Sciatic nerve (tissue), 2 donors: Measurements from ENCODE around the gene NECTIN2. TPM values are rescaled to one million over a fixed set of nuclear protein-coding genes. Genes with fewer than 3 reads are reported as not detected.

ENCODE experiments used
- ATAC-seq: fragments of 200-7000 bp; cut with Tn5 transposase; one replicate; pipeline ENCODE4 v1.9.1; 2020; ENCODE audit warnings: mild to moderate bottlenecking, moderate library complexity
- DNase-seq: peaks from one replicate; pipeline ENCODE4 v3.0.0-alpha.2; 2020; ENCODE audit warnings: low spot score
- intact Hi-C: fragments of 100-400 bp; cut with DNase I; formaldehyde crosslinking; loops from one replicate; pipeline ENCODE4 v1.14.2; 2022
- total RNA-seq: library from RNA; stranded (reverse); fragmentation: NEBNext Ultra II Directional; extraction: Animal tissue kit (Norgen Biotek cat#: 25700); gene quantifications from one replicate; pipeline ENCODE4 v1.2.1, GENCODE V29; 2021
- donor health status: DM: no; HTN: no; CAD: no.
- donor health status: DM: no; HTN: no; CAD: no.

The NECTIN2 gene
- 115 TPM for total RNA-seq

- intact Hi-C loops: no loop called here
- DNase-seq (peak; percentile 100), ATAC-seq (peak; percentile 90)
Measured at GRCh38 chr19:44845612-44846454, at the start of gene NECTIN2. NECTIN2 (plus strand) TSS chr19:44846297; CDS start chr19:44846526, 229 bp downstream.

GRCh38 chr19:44796701-44797115, 49.4 kb upstream of the NECTIN2 start:
- no peak for DNase-seq
- no peak for ATAC-seq
- intact Hi-C loops: no loop called here

- intact Hi-C loops: loop anchor here (5.0 kb wide), 1 partner anchor 43 kb away; no protein-coding TSS in a partner anchor
- ATAC-seq (peak; percentile 51), DNase-seq (no peak)
Measured at GRCh38 chr19:44799627-44800346, 46.3 kb upstream of the NECTIN2 start.

GRCh38 chr19:44800461-44800860, 45.6 kb upstream of the NECTIN2 start:
- ATAC-seq (peak; percentile 97), DNase-seq (peak; percentile 93)
- intact Hi-C loops: loop anchor here (5.0 kb wide), 1 partner anchor 42 kb away; no protein-coding TSS in a partner anchor

- no peak for ATAC-seq
- intact Hi-C loops: loop anchor here (5.0 kb wide), 1 partner anchor 39 kb away; no protein-coding TSS in a partner anchor
- DNase-seq: no peak
Measured at GRCh38 chr19:44803442-44804428, 42.4 kb upstream of the NECTIN2 start.

GRCh38 chr19:44806291-44806690, 39.8 kb upstream of the NECTIN2 start:
- ATAC-seq (no peak), DNase-seq (no peak)
- intact Hi-C loops: no loop called here

- DNase-seq (no peak), ATAC-seq (no peak)
- intact Hi-C loops: no loop called here
Measured at GRCh38 chr19:44807162-44807561, 38.9 kb upstream of the NECTIN2 start.

- ATAC-seq: peak; percentile 61
- intact Hi-C loops: no loop called here
Measured at GRCh38 chr19:44807652-44808462, 38.2 kb upstream of the NECTIN2 start.

GRCh38 chr19:44808463-44809371, 37.4 kb upstream of the NECTIN2 start, which contains the start of gene BCAM:
BCAM (plus strand) TSS chr19:44809103; CDS start chr19:44809125, 22 bp downstream.
- intact Hi-C loops: no loop called here
- DNase-seq (peak; percentile 91), ATAC-seq (peak; percentile 96)

More at GRCh38 chr19:44807652-44808462, 38.2 kb upstream of the NECTIN2 start:
- no peak for DNase-seq

GRCh38 chr19:44809577-44810233, 36.4 kb upstream of the NECTIN2 start:
- intact Hi-C loops: no loop called here
- ATAC-seq: no peak
- DNase-seq: no peak

GRCh38 chr19:44810234-44811121, 35.6 kb upstream of the NECTIN2 start:
- ATAC-seq (no peak), DNase-seq (no peak)
- intact Hi-C loops: no loop called here

GRCh38 chr19:44811122-44811419, 35.0 kb upstream of the NECTIN2 start:
- no peak for ATAC-seq
- no peak for DNase-seq
- intact Hi-C loops: no loop called here

- intact Hi-C loops: no loop called here
- DNase-seq: no peak
- ATAC-seq: no peak
Measured at GRCh38 chr19:44812142-44812718, 33.9 kb upstream of the NECTIN2 start.

GRCh38 chr19:44813070-44813840, 32.8 kb upstream of the NECTIN2 start:
- ATAC-seq: no peak

More at GRCh38 chr19:44813070-44813840, 32.8 kb upstream of the NECTIN2 start:
- no peak for DNase-seq
- intact Hi-C loops: no loop called here
